Tibial artery (tissue), 4 donors: ENCODE results near the gene RXRA.

Experiments
- DNase-seq, 2 donors: peaks; one replicate each; pipeline ENCODE4 v3.0.0-alpha.2; 2019
- H3K27ac ChIP-seq, 2 donors: fragments of 200-600 bp; sonication (generic) in 1 of 2; 1 replicate in 1 of 2; 2 replicates in 1 of 2; pipeline ENCODE4 v1.5.1; 2018 to 2019; ENCODE audit warnings: mild to moderate bottlenecking in 1 of 2
- H3K27me3 ChIP-seq, 2 donors: fragments of 200-600 bp; sonication (generic) in 1 of 2; one replicate each; pipeline versions ENCODE4 v1.5.1 to v1.6.0; 2016 to 2019
- H3K36me3 ChIP-seq, 3 donors: fragments of 200-600 bp; sonication (generic) in 2 of 3; one replicate each; pipeline ENCODE4 v1.5.1; 2016 to 2019; ENCODE audit warnings: mild to moderate bottlenecking in 2 of 3
- H3K4me1 ChIP-seq, 4 donors: fragments of 200-600 bp; sonication (generic) in 2 of 4; 1 replicate in 3 of 4; 2 replicates in 1 of 4; pipeline ENCODE4 v1.5.1; 2016 to 2019
- H3K4me3 ChIP-seq, 2 donors: fragments of 200-600 bp; sonication (generic) in 1 of 2; 1 replicate in 1 of 2; 2 replicates in 1 of 2; pipeline ENCODE4 v1.5.1; 2018 to 2019; ENCODE audit warnings: mild to moderate bottlenecking in 2 of 2
- H3K9me3 ChIP-seq, 3 donors: fragments of 200-600 bp; sonication (generic) in 1 of 3; one replicate each; pipeline ENCODE4 v1.5.1; 2016 to 2019
- intact Hi-C: fragments of 100-400 bp; cut with DNase I; formaldehyde crosslinking; loops from one replicate; pipeline ENCODE4 v1.15.0; 2023; ENCODE audit warnings: low total_unique reads
- TF ChIP-seq, protein P1 (sequence below), 2 experiments: fragments of 200-600 bp in 1 of 2; fragments of 450-650 bp in 1 of 2; IDR thresholded peaks; one replicate each; pipeline ENCODE4 v1.5.1; 2017 to 2019; ENCODE audit warnings: antibody characterized with exemption in 2 of 2, mild to moderate bottlenecking in 1 of 2, moderate library complexity in 1 of 2

Gene RXRA

GRCh38 chr9:134295746-134296250 lies 30.5 kb upstream of the RXRA start:
- H3K4me1 ChIP-seq = peaks cover 0 to 12% (median 11%) of the 10 kb centered on the region in 4 donors
- H3K4me3 ChIP-seq = no peak overlapping the region
- H3K9me3 ChIP-seq = no peaks in the 10 kb centered on the region
- TF ChIP-seq, protein P1, sequence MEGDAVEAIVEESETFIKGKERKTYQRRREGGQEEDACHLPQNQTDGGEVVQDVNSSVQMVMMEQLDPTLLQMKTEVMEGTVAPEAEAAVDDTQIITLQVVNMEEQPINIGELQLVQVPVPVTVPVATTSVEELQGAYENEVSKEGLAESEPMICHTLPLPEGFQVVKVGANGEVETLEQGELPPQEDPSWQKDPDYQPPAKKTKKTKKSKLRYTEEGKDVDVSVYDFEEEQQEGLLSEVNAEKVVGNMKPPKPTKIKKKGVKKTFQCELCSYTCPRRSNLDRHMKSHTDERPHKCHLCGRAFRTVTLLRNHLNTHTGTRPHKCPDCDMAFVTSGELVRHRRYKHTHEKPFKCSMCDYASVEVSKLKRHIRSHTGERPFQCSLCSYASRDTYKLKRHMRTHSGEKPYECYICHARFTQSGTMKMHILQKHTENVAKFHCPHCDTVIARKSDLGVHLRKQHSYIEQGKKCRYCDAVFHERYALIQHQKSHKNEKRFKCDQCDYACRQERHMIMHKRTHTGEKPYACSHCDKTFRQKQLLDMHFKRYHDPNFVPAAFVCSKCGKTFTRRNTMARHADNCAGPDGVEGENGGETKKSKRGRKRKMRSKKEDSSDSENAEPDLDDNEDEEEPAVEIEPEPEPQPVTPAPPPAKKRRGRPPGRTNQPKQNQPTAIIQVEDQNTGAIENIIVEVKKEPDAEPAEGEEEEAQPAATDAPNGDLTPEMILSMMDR (IDR thresholded peaks at IDR 0.05) = no peak
- intact Hi-C loops = no loop called here
- no peaks in the 10 kb centered on the region for H3K36me3 ChIP-seq
- no peak for DNase-seq
- H3K27ac ChIP-seq = no peak overlapping the region
- H3K27me3 ChIP-seq = peaks cover 0 to 55% of the 10 kb centered on the region in 2 donors

- Histone ChIP-seq H3K27ac (no peak overlapping the region), H3K36me3 (no peaks in the 10 kb centered on the region), H3K27me3 (peaks cover 0 to 51% of the 10 kb centered on the region in 2 donors), H3K4me3 (no peak overlapping the region), H3K4me1 (peaks cover 0 to 12% (median 11%) of the 10 kb centered on the region in 4 donors), H3K9me3 (no peaks in the 10 kb centered on the region)
- intact Hi-C loops = no loop called here
- DNase-seq = no peak
- TF ChIP-seq, protein P1 (IDR thresholded peaks at IDR 0.05) = no peak
Measured at GRCh38 chr9:134296301-134297082, 29.8 kb upstream of the RXRA start.

- DNase-seq = no peak
- peaks cover 0 to 12% (median 11%) of the 10 kb centered on the region in 4 donors for H3K4me1 ChIP-seq
- intact Hi-C loops = no loop called here
- no peak overlapping the region for H3K27ac ChIP-seq
- no peaks in the 10 kb centered on the region for H3K36me3 ChIP-seq
- TF ChIP-seq, protein P1 (IDR thresholded peaks at IDR 0.05) = no peak
- no peak overlapping the region for H3K4me3 ChIP-seq
- H3K27me3 ChIP-seq = peaks cover 0 to 45% of the 10 kb centered on the region in 2 donors
- H3K9me3 ChIP-seq = no peaks in the 10 kb centered on the region
Measured at GRCh38 chr9:134297083-134297410, 29.2 kb upstream of the RXRA start.

DNA sequence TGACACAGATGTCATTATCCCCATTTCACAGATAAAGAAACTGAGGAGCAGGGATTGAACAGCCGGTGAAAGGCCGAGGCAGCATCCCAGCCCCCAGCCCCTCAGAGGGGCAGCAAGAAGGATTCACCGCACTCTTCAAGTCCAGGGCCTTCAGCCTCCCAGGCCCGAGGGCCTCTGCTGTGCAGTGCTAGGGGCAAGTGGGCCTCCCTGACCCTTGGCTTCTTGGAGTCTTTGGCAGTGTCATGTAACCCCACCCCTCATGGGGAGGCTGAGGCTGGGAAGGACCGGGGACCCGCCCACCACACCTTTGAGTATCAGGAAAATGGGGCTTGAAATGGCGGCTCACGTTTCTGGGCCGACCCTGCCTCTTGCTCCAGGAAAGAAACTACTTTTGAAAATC lies 28.7 kb upstream of the RXRA start:
- intact Hi-C loops = no loop called here
- no peak overlapping the region for H3K27ac ChIP-seq
- no peak overlapping the region for H3K4me3 ChIP-seq
- H3K27me3 ChIP-seq = peaks cover 0 to 40% of the 10 kb centered on the region in 2 donors
- H3K9me3 ChIP-seq = no peaks in the 10 kb centered on the region
- no peaks in the 10 kb centered on the region for H3K36me3 ChIP-seq
- TF ChIP-seq, protein P1 (IDR thresholded peaks at IDR 0.05) = no peak
- peaks cover 0 to 12% (median 11%) of the 10 kb centered on the region in 4 donors for H3K4me1 ChIP-seq
- DNase-seq = no peak

GRCh38 chr9:134298000-134298399 lies 28.3 kb upstream of the RXRA start:
- TF ChIP-seq, protein P1 (IDR thresholded peaks at IDR 0.05) = no peak
- Histone ChIP-seq H3K4me3 (no peak overlapping the region), H3K27ac (no peak overlapping the region), H3K36me3 (no peaks in the 10 kb centered on the region), H3K9me3 (no peaks in the 10 kb centered on the region), H3K27me3 (peaks cover 0 to 36% of the 10 kb centered on the region in 2 donors), H3K4me1 (peaks cover 0 to 12% (median 11%) of the 10 kb centered on the region in 4 donors)
- DNase-seq = no peak
- intact Hi-C loops = no loop called here
